AG10803 (cell line): Measurements from ENCODE around the gene SLC35C1.
A peak's percentile ranks its signal among the peaks of the same experiment; 100 is the strongest.

Experiments
- DNase-seq: peaks from one replicate; pipeline ENCODE4 v3.0.0; 2010; ENCODE audit warnings: low read depth
- H3K4me3 ChIP-seq: 2 replicates; pipeline ENCODE4 v1.5.1; 2011; ENCODE audit warnings: mild to moderate bottlenecking, low read length, control low read depth
- CTCF ChIP-seq: conservative IDR thresholded peaks from 2 replicates; pipeline ENCODE4 v1.5.1; 2011; ENCODE audit warnings: mild to moderate bottlenecking, low read length, control low read depth, inconsistent platforms

SLC35C1 gene

GRCh38 chr11:45765836-45766235 lies 39.1 kb upstream of the SLC35C1 start:
- DNase-seq, result no peak
- no peak overlapping the region for H3K4me3 ChIP-seq
- TF ChIP-seq CTCF, result no peak

GRCh38 chr11:45766469-45766868 lies 38.5 kb upstream of the SLC35C1 start:
- no peak for TF ChIP-seq CTCF
- H3K4me3 ChIP-seq, result no peak overlapping the region
- no peak for DNase-seq

- no peak for DNase-seq
- H3K4me3 ChIP-seq, result no peak overlapping the region
- no peak for TF ChIP-seq CTCF
Observed at GRCh38 chr11:45768486-45768885, 36.5 kb upstream of the SLC35C1 start.

- DNase-seq, result no peak
- H3K4me3 ChIP-seq, result no peak overlapping the region
- TF ChIP-seq CTCF, result no peak
Observed at GRCh38 chr11:45769960-45770359, 35.0 kb upstream of the SLC35C1 start.

- TF ChIP-seq CTCF, result peak; percentile 86
- DNase-seq, result peak; percentile 16
Observed at GRCh38 chr11:45771193-45771565, 33.8 kb upstream of the SLC35C1 start.

GRCh38 chr11:45771566-45772448 lies 33.1 kb upstream of the SLC35C1 start:
- H3K4me3 ChIP-seq, result peak overlapping the region; percentile 65
- peak; percentile 60 for DNase-seq

More at GRCh38 chr11:45771193-45771565, 33.8 kb upstream of the SLC35C1 start:
- peak overlapping the region; percentile 65 for H3K4me3 ChIP-seq

More at GRCh38 chr11:45771566-45772448, 33.1 kb upstream of the SLC35C1 start:
- TF ChIP-seq CTCF, result peak; percentile 86
